ENCODE measurements around the gene METTL14.

DNA sequence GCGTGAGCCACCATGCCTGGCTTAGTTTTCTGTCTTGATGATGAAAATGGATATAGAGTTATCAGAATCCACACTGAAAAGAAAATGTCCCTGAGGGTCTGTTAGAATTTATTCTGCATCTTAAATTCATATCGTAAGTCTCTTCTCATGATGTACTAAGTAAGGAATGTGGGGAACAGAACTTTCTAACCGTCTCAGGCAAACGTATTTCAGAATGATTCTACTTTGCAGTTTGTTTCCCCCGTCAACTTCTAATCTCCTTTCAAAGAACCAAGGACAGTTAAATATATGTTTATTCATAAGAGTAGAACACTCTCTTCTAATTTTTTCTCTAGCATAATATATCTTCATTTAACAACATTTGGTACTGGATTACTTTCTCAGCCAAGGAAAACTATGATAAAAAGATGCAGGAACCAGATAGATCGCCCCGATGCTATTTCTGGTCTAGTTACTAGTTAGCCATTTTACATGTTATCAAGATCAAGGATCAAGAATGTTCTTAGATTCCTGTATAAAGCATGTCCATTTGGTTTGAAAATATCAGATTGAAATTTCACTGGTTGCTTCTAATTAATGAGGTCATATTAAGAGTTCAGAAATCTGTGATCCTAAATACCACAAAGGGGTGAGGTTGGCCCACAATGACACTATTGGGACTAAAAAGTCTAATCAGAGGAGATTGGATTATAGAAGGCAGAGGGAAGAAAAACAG, 49.5 kb downstream of the METTL14 start:
- TF ChIP-seq, protein P1, sequence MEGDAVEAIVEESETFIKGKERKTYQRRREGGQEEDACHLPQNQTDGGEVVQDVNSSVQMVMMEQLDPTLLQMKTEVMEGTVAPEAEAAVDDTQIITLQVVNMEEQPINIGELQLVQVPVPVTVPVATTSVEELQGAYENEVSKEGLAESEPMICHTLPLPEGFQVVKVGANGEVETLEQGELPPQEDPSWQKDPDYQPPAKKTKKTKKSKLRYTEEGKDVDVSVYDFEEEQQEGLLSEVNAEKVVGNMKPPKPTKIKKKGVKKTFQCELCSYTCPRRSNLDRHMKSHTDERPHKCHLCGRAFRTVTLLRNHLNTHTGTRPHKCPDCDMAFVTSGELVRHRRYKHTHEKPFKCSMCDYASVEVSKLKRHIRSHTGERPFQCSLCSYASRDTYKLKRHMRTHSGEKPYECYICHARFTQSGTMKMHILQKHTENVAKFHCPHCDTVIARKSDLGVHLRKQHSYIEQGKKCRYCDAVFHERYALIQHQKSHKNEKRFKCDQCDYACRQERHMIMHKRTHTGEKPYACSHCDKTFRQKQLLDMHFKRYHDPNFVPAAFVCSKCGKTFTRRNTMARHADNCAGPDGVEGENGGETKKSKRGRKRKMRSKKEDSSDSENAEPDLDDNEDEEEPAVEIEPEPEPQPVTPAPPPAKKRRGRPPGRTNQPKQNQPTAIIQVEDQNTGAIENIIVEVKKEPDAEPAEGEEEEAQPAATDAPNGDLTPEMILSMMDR (IDR thresholded peaks at IDR 0.05; ENCODE audit: low read length), result no peak
- TF ChIP-seq EZH2 (IDR thresholded peaks at IDR 0.05; ENCODE audit: borderline replicate concordance, low read length), result no peak
